HG03103 (cell line): ENCODE results near the gene ODAD2.
"Not testable (repeated sequence)": the region's sequence is repeated elsewhere in the genome, so short reads cannot be mapped to it uniquely, and the experiment has no call there.

Experiments used
- ATAC-seq: cut with Tn5 transposase; IDR thresholded peaks from one replicate; pipeline ENCODE4 v1.9.1; 2021; ENCODE audit warnings: low read depth; ENCODE audit not compliant: unreplicated experiment

The ODAD2 gene

GRCh38 chr10:27998954-27999275 is at the start of gene ODAD2:
Gene ODAD2 (minus strand): TSS chr10:27999079. CDS start chr10:27995142, 3,937 bp downstream.
- no peak for ATAC-seq

GRCh38 chr10:28047061-28047460 is 48.2 kb upstream of the ODAD2 start:
- no peak for ATAC-seq

- ATAC-seq, result no peak
Observed at GRCh38 chr10:28046579-28046978, 47.7 kb upstream of the ODAD2 start.

- ATAC-seq, result no peak
Observed at GRCh38 chr10:28043941-28044340, 45.1 kb upstream of the ODAD2 start.

- ATAC-seq, result no peak
Observed at GRCh38 chr10:28036587-28036986, 37.7 kb upstream of the ODAD2 start.

GRCh38 chr10:28020993-28021982 is 22.4 kb upstream of the ODAD2 start:
- ATAC-seq, result no peak

GRCh38 chr10:28020080-28020860 is 21.4 kb upstream of the ODAD2 start:
- no peak for ATAC-seq

GRCh38 chr10:28014651-28015050 is 15.8 kb upstream of the ODAD2 start:
- no peak for ATAC-seq

GRCh38 chr10:28012990-28013515 is 14.2 kb upstream of the ODAD2 start:
- no peak for ATAC-seq

GRCh38 chr10:28010821-28011220 is 11.9 kb upstream of the ODAD2 start:
- no peak for ATAC-seq

GRCh38 chr10:28008054-28008453 is 9.2 kb upstream of the ODAD2 start:
- no peak for ATAC-seq

GRCh38 chr10:28001353-28001752 is 2.5 kb upstream of the ODAD2 start:
- ATAC-seq, result no peak

- ATAC-seq, result no peak
Observed at GRCh38 chr10:27998178-27998953, 513 bp downstream of the ODAD2 start.

- ATAC-seq, result no peak
Observed at GRCh38 chr10:27997865-27998177, 1.1 kb downstream of the ODAD2 start.

- ATAC-seq, result no peak
Observed at GRCh38 chr10:27995311-27995710, 3.6 kb downstream of the ODAD2 start.

GRCh38 chr10:27989357-27989756 is 9.5 kb downstream of the ODAD2 start:
- ATAC-seq, result not testable (repeated sequence)

GRCh38 chr10:27986821-27987220 is 12.1 kb downstream of the ODAD2 start:
- no peak for ATAC-seq

GRCh38 chr10:27982875-27983543 is 15.9 kb downstream of the ODAD2 start:
- no peak for ATAC-seq

- ATAC-seq, result no peak
Observed at GRCh38 chr10:27981744-27982143, 17.1 kb downstream of the ODAD2 start.

GRCh38 chr10:27970795-27971194 is 28.1 kb downstream of the ODAD2 start:
- not testable (repeated sequence) for ATAC-seq
